K562 (cell line): ENCODE data around the gene PITPNM1. TPM values are rescaled to one million over a fixed set of nuclear protein-coding genes. Genes with fewer than 3 reads are reported as not detected.

ENCODE experiments used
- ATAC-seq: fragments of 200-7000 bp; cut with Tn5 transposase; 3 replicates; pipeline ENCODE4 v1.9.1; 2020; ENCODE audit warnings: moderate library complexity
- BruUV-seq: library from RNA; stranded (reverse); fragments of 400-500 nt; replicated peaks from 2 replicates; lab custom pipeline; 2021; lab: Mats Ljungman, UMichigan
- CTCF ChIA-PET: fragments of 300-600 bp; formaldehyde crosslinking; extraction: SDS; loops from one replicate; lab custom pipeline; 2021; ENCODE audit warnings: low intra/inter-chr PET ratio; lab: Yijun Ruan, JAX
- POLR2A ChIA-PET: fragments of 300-600, 350-650 bp; sonication (Branson Sonifier 250); formaldehyde crosslinking; extraction: SDS; loops from one replicate; lab custom pipeline; 2021; ENCODE audit warnings: antibody characterized with exemption, inconsistent platforms; lab: Yijun Ruan, JAX
- DNase-seq, 4 experiments: peaks; one replicate each; pipeline versions ENCODE4 v3.0.0 to v3.0.0-alpha.2; 2011 to 2018; ENCODE audit warnings: low spot score in 3 of 4, mixed read lengths in 3 of 4; ENCODE audit errors: extremely low read depth in 1 of 4
- FAIRE-seq: peaks from 2 replicates; lab custom pipeline; 2011; peaks lifted over from hg19 to GRCh38; lab: Jason Lieb, UNC
- H2AFZ ChIP-seq: 2 replicates; pipeline ENCODE4 v1.6.0; 2011; ENCODE audit warnings: low read depth, low read length, control low read depth, inconsistent platforms
- H3K27ac ChIP-seq: fragments of 200-600 bp; 3 replicates; pipeline ENCODE4 v1.8.0; 2011; ENCODE audit warnings: low read depth, mild to moderate bottlenecking, control low read depth, inconsistent platforms, low read length, moderate library complexity, mixed read lengths; ENCODE audit errors: extremely low read depth
- H3K27me3 ChIP-seq, 2 experiments: fragments of 300-600 bp in 1 of 2; 2 replicates in 1 of 2; 3 replicates in 1 of 2; pipeline versions ENCODE4 v1.6.0 to v1.8.0; 2011; ENCODE audit warnings: inconsistent platforms in 2 of 2, low read length in 2 of 2, mild to moderate bottlenecking in 1 of 2, mixed read lengths in 1 of 2, moderate library complexity in 1 of 2; ENCODE audit not compliant: control insufficient read depth in 2 of 2, insufficient read depth in 2 of 2
- H3K36me3 ChIP-seq: fragments of 300-600 bp; 3 replicates; pipeline ENCODE4 v1.8.0; 2011; ENCODE audit warnings: mild to moderate bottlenecking, low read length, inconsistent platforms; ENCODE audit not compliant: control insufficient read depth, insufficient read depth
- H3K4me1 ChIP-seq, 2 experiments: fragments of 200-600 bp in 1 of 2; replicated peaks in 1 of 2; 2 replicates in 1 of 2; 3 replicates in 1 of 2; pipeline versions ENCODE4 v1.5.1 to v1.8.0; 2011; ENCODE audit warnings: inconsistent platforms in 2 of 2, low read length in 2 of 2, mild to moderate bottlenecking in 1 of 2, mixed read lengths in 1 of 2, moderate library complexity in 1 of 2; ENCODE audit not compliant: control insufficient read depth in 2 of 2, insufficient read depth in 2 of 2
- H3K4me2 ChIP-seq: 2 replicates; pipeline ENCODE4 v1.6.1; 2011; ENCODE audit warnings: low read length, control low read depth, inconsistent platforms, mixed read lengths; ENCODE audit not compliant: insufficient read depth
- H3K4me3 ChIP-seq: fragments of 200-600 bp; sonication (generic), shearing (Covaris generic); 2 replicates; pipeline ENCODE4 v1.5.1; 2016; ENCODE audit warnings: control low read depth, inconsistent platforms
- H3K79me2 ChIP-seq: fragments of 200-600 bp; 3 replicates; pipeline ENCODE4 v1.8.0; 2011; ENCODE audit warnings: low read length, inconsistent platforms; ENCODE audit not compliant: control insufficient read depth, insufficient read depth
- H3K9ac ChIP-seq, 2 experiments: 2 replicates each; pipeline versions ENCODE4 v1.6.0 to v1.6.1; 2011; ENCODE audit warnings: low read depth in 2 of 2, low read length in 2 of 2, control low read depth in 1 of 2, inconsistent platforms in 1 of 2, mild to moderate bottlenecking in 1 of 2, mixed read lengths in 1 of 2; ENCODE audit not compliant: insufficient read depth in 1 of 2
- H3K9me1 ChIP-seq: one replicate; pipeline ENCODE4 v1.6.0; 2011; ENCODE audit warnings: inconsistent platforms, mild to moderate bottlenecking, low read length, moderate library complexity; ENCODE audit not compliant: control insufficient read depth, insufficient read depth
- H3K9me3 ChIP-seq: replicated peaks from 2 replicates; pipeline ENCODE4 v1.5.1; 2011; ENCODE audit warnings: low read depth, low read length, inconsistent platforms; ENCODE audit not compliant: control insufficient read depth, insufficient read depth
- H4K20me1 ChIP-seq: replicated peaks from 2 replicates; pipeline ENCODE4 v1.6.1; 2011; ENCODE audit warnings: low read length, inconsistent platforms, mixed read lengths; ENCODE audit not compliant: control insufficient read depth, insufficient read depth
- WGBS: fragments of 100-300 bp; shearing (Covaris generic); methylation state at CpG from one replicate; pipeline ENCODE4 v1.1.6; 2016; ENCODE audit warnings: low coverage, mixed read lengths; ENCODE audit not compliant: insufficient coverage; ENCODE audit errors: missing lambda C conversion rate; 5-methylcytosine and 5-hydroxymethylcytosine counted together
- in situ Hi-C: fragments of 300-500 bp; cut with MboI; formaldehyde crosslinking; loops from 4 replicates; pipeline ENCODE4 v1.15.0; 2018; ENCODE audit warnings: inconsistent platforms, mixed read lengths
- intact Hi-C: fragments of 100-400 bp; cut with micrococcal nuclease; formaldehyde crosslinking; loops from 2 replicates; pipeline ENCODE4 v1.14.2; 2022
- polyA plus RNA-seq, 8 experiments: library from polyadenylated mRNA; depleted of rRNA in 4 of 8; stranded (reverse) in 5 of 8; unstranded in 3 of 8; fragments of >200 nt; fragmentation: Nextera tagmentation in 2 of 8; fragmentation: Illumina TruSeq in 1 of 8; extraction: Ambion mirVana in 2 of 8; extraction: Trizol in 1 of 8; gene quantifications; 2 replicates each; pipeline versions ENCODE4 v1.2.1 to v1.2.3, GENCODE V29; 2011 to 2014; ENCODE audit warnings: inconsistent platforms in 1 of 8, missing spikeins in 1 of 8
- total RNA-seq, 7 experiments: library from RNA; depleted of rRNA in 6 of 7; stranded (reverse); fragments of >200 nt in 6 of 7; fragmentation: Illumina TruSeq in 2 of 7; extraction: Trizol in 2 of 7; gene quantifications; 2 replicates each; pipeline versions ENCODE4 v1.2.1 to v1.2.3, GENCODE V29; 2011 to 2021; ENCODE audit warnings: low replicate concordance in 1 of 7
- TF ChIP-seq, protein P1 (sequence below): sonication (generic); formaldehyde crosslinking; IDR thresholded peaks from 2 replicates; pipeline ENCODE4 v1.9.0; 2022; ENCODE audit warnings: mild to moderate bottlenecking, missing genetic modification reagents
- TF ChIP-seq, protein P2 (sequence below): fragments of 250-450 bp; sonication (Bioruptor Pico); IDR thresholded peaks from 2 replicates; pipeline ENCODE4 v1.4.0; 2020

PITPNM1 gene
- total and polyA plus RNA-seq, 9 of the 15 experiments (the other 6 are each of a cell fraction or from before 2014, with no cell fraction given): 0.11 to 53.7 (median 16.0) TPM

DNA sequence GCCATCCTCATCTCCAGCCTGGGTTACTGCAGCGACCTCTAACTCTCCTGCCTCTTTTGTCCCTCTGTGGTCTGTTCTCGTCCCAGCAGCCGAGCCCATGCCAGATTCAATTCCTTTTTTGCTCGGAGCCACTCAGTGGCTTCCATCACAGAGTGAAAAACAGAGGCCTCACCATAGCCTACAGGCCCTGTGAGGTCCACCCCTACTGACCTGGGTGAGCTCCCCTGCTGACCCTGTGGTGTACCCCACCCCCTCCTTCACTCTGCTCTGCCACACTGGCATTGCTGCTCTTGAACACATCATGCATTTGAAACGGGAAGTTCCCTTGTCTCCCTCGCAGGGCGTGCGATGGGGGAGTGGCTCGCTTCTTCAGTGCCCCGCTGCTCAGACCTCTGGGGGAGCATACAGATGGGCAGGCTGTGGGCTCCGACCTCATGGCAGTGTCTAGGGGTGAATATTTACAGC, 20.3 kb downstream of the PITPNM1 start:
- H3K79me2 ChIP-seq: peaks cover 34% of the 10 kb centered on the region
- FAIRE-seq: no peak

More for the DNA sequence above, 20.3 kb downstream of the PITPNM1 start:
- Histone ChIP-seq H3K4me2 (peak overlapping the region; percentile 78), H3K4me3 (no peak overlapping the region), H3K27me3 (no peaks in the 10 kb centered on the region), H2AFZ (no peak overlapping the region), H3K27ac (no peak overlapping the region), H3K9ac (peak overlapping the region in 1 of 2 experiments; percentile 81; a peak in 2 of 4 replicates), H3K4me1 (peaks cover 28 to 64% of the 10 kb centered on the region in 2 experiments), H3K36me3 (peaks cover 25% of the 10 kb centered on the region; the same call in 1 of the 3 replicates), H3K9me3 (no peaks in the 10 kb centered on the region), H4K20me1 (no peaks in the 10 kb centered on the region), H3K9me1 (no peaks in the 10 kb centered on the region)
- intact Hi-C loops: loop anchor here (5.0 kb wide), 1 partner anchor 83 kb away; the partner anchor contains the start of genes PPP1CA and TBC1D10C
- POLR2A ChIA-PET: no interaction called here
- no peak for ATAC-seq
- CTCF ChIA-PET: no interaction called here
- in situ Hi-C loops: no loop called here
- BruUV-seq: no TSS peak
- WGBS: 49% methylated on average over 11 of the region's 11 CpGs
- no peak for DNase-seq
- TF ChIP-seq, protein P1, sequence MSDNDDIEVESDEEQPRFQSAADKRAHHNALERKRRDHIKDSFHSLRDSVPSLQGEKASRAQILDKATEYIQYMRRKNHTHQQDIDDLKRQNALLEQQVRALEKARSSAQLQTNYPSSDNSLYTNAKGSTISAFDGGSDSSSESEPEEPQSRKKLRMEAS (CRISPR knock-in tag): 0 out of 2 replicates have a peak, but pooled peaks have one; percentile 36
- TF ChIP-seq, protein P2, sequence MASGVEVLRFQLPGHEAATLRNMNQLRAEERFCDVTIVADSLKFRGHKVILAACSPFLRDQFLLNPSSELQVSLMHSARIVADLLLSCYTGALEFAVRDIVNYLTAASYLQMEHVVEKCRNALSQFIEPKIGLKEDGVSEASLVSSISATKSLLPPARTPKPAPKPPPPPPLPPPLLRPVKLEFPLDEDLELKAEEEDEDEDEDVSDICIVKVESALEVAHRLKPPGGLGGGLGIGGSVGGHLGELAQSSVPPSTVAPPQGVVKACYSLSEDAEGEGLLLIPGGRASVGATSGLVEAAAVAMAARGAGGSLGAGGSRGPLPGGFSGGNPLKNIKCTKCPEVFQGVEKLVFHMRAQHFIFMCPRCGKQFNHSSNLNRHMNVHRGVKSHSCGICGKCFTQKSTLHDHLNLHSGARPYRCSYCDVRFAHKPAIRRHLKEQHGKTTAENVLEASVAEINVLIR (CRISPR knock-in tag): no peak
